Stimulated activated naive CD8-positive, alpha-beta T cell treated with anti-CD3 and anti-CD28 coated beads, Interleukin-15, amount 100 ng/mL, for 72 hours (primary cell): ENCODE measurements around the gene FAM89A.

Experiments
- ATAC-seq: fragments of 150-1000 bp; cut with Tn5 transposase; 2 replicates; pipeline ENCODE4 v1.10.0; 2021; ENCODE audit warnings: mild to moderate bottlenecking, moderate library complexity
- DNase-seq, 2 donors: peaks; one replicate each; pipeline ENCODE4 v3.0.0; 2021 to 2022
- H3K27ac Mint-ChIP-seq, 2 donors: one replicate each; pipeline ENCODE4 v1.8.0; 2022; ENCODE audit warnings: mild to moderate bottlenecking in 2 of 2, mixed read lengths in 2 of 2, moderate library complexity in 2 of 2
- H3K27me3 Mint-ChIP-seq: one replicate; pipeline ENCODE4 v1.8.0; 2022; ENCODE audit warnings: mixed read lengths
- H3K4me1 Mint-ChIP-seq: one replicate; pipeline ENCODE4 v1.8.0; 2022; ENCODE audit warnings: mild to moderate bottlenecking, mixed read lengths
- H3K4me3 Mint-ChIP-seq, 2 donors: one replicate each; pipeline ENCODE4 v1.8.0; 2022; ENCODE audit warnings: mild to moderate bottlenecking in 2 of 2, mixed read lengths in 2 of 2, moderate library complexity in 1 of 2
- H3K9me3 Mint-ChIP-seq, 2 donors: one replicate each; pipeline ENCODE4 v1.8.0; 2022; ENCODE audit warnings: mixed read lengths in 2 of 2

Gene FAM89A

GRCh38 chr1:231040019-231040799 is at the start of gene FAM89A:
FAM89A (minus strand) TSS chr1:231040254; CDS start chr1:231040211, 43 bp downstream.
- peak within 1 kb of the TSS; percentile 83 to 85 for H3K4me3 Mint-ChIP-seq
- H3K27ac Mint-ChIP-seq, result peak within 1 kb of the TSS in 1 of 2 donors; percentile 84
- H3K4me1 Mint-ChIP-seq, result peaks cover 40% of the 10 kb centered on the region
- peaks cover 5 to 9% of the 10 kb centered on the region in 2 donors for H3K9me3 Mint-ChIP-seq
- peak; percentile 75 for ATAC-seq
- peaks cover 14% of the 10 kb centered on the region for H3K27me3 Mint-ChIP-seq
- peak; percentile 58 to 72 for DNase-seq

- no peak overlapping the region for H3K27ac Mint-ChIP-seq
Measured at GRCh38 chr1:231084353-231084752, 44.3 kb upstream of the FAM89A start.

GRCh38 chr1:231079163-231079562 is 39.1 kb upstream of the FAM89A start:
- no peaks in the 10 kb centered on the region for H3K27me3 Mint-ChIP-seq
- no peaks in the 10 kb centered on the region for H3K9me3 Mint-ChIP-seq
- no peak overlapping the region for H3K4me3 Mint-ChIP-seq
- DNase-seq (no peak), ATAC-seq (no peak)
- H3K4me1 Mint-ChIP-seq, result no peaks in the 10 kb centered on the region
- H3K27ac Mint-ChIP-seq, result no peak overlapping the region

More at GRCh38 chr1:231084353-231084752, 44.3 kb upstream of the FAM89A start:
- H3K4me3 Mint-ChIP-seq, result no peak overlapping the region
- ATAC-seq (no peak), DNase-seq (no peak)
- no peaks in the 10 kb centered on the region for H3K9me3 Mint-ChIP-seq
- peaks cover 10% of the 10 kb centered on the region for H3K27me3 Mint-ChIP-seq
- no peaks in the 10 kb centered on the region for H3K4me1 Mint-ChIP-seq

- H3K27ac Mint-ChIP-seq, result no peak overlapping the region
- DNase-seq (no peak), ATAC-seq (no peak)
- no peaks in the 10 kb centered on the region for H3K4me1 Mint-ChIP-seq
- no peaks in the 10 kb centered on the region for H3K27me3 Mint-ChIP-seq
- H3K4me3 Mint-ChIP-seq, result no peak overlapping the region
- no peaks in the 10 kb centered on the region for H3K9me3 Mint-ChIP-seq
Measured at GRCh38 chr1:231078250-231078649, 38.2 kb upstream of the FAM89A start.

- DNase-seq (no peak), ATAC-seq (no peak)
- Mint-ChIP-seq H3K4me3 (no peak overlapping the region), H3K9me3 (no peaks in the 10 kb centered on the region), H3K27me3 (no peaks in the 10 kb centered on the region), H3K27ac (no peak overlapping the region), H3K4me1 (no peaks in the 10 kb centered on the region)
Measured at GRCh38 chr1:231076802-231077201, 36.7 kb upstream of the FAM89A start.

- no peaks in the 10 kb centered on the region for H3K27me3 Mint-ChIP-seq
- no peaks in the 10 kb centered on the region for H3K9me3 Mint-ChIP-seq
- no peak overlapping the region for H3K4me3 Mint-ChIP-seq
- DNase-seq (no peak), ATAC-seq (no peak)
- H3K27ac Mint-ChIP-seq, result no peak overlapping the region
- H3K4me1 Mint-ChIP-seq, result no peaks in the 10 kb centered on the region
Measured at GRCh38 chr1:231075497-231075896, 35.4 kb upstream of the FAM89A start.

- Mint-ChIP-seq H3K27ac (no peak overlapping the region), H3K9me3 (no peaks in the 10 kb centered on the region), H3K4me3 (no peak overlapping the region), H3K4me1 (no peaks in the 10 kb centered on the region), H3K27me3 (no peaks in the 10 kb centered on the region)
- ATAC-seq (no peak), DNase-seq (no peak)
Measured at GRCh38 chr1:231075020-231075419, 35.0 kb upstream of the FAM89A start.

- ATAC-seq (no peak), DNase-seq (no peak)
- H3K4me3 Mint-ChIP-seq, result no peak overlapping the region
- no peaks in the 10 kb centered on the region for H3K9me3 Mint-ChIP-seq
- no peaks in the 10 kb centered on the region for H3K27me3 Mint-ChIP-seq
- no peak overlapping the region for H3K27ac Mint-ChIP-seq
- no peaks in the 10 kb centered on the region for H3K4me1 Mint-ChIP-seq
Measured at GRCh38 chr1:231074046-231074445, 34.0 kb upstream of the FAM89A start.

GRCh38 chr1:231073331-231073730 is 33.3 kb upstream of the FAM89A start:
- Mint-ChIP-seq H3K4me3 (no peak overlapping the region), H3K27me3 (no peaks in the 10 kb centered on the region), H3K9me3 (no peaks in the 10 kb centered on the region), H3K27ac (no peak overlapping the region), H3K4me1 (no peaks in the 10 kb centered on the region)
- DNase-seq (no peak), ATAC-seq (no peak)

- no peak overlapping the region for H3K4me3 Mint-ChIP-seq
- H3K4me1 Mint-ChIP-seq, result no peaks in the 10 kb centered on the region
- H3K27ac Mint-ChIP-seq, result no peak overlapping the region
- no peaks in the 10 kb centered on the region for H3K9me3 Mint-ChIP-seq
- DNase-seq (no peak), ATAC-seq (no peak)
- H3K27me3 Mint-ChIP-seq, result no peaks in the 10 kb centered on the region
Measured at GRCh38 chr1:231072502-231073094, 32.5 kb upstream of the FAM89A start.

GRCh38 chr1:231072041-231072440 is 32.0 kb upstream of the FAM89A start:
- H3K4me3 Mint-ChIP-seq, result no peak overlapping the region
- H3K27ac Mint-ChIP-seq, result peak overlapping the region in 1 of 2 donors; percentile 50
- DNase-seq (no peak), ATAC-seq (no peak)
- H3K27me3 Mint-ChIP-seq, result peaks cover 1% of the 10 kb centered on the region
- H3K4me1 Mint-ChIP-seq, result no peaks in the 10 kb centered on the region
- H3K9me3 Mint-ChIP-seq, result no peaks in the 10 kb centered on the region

GRCh38 chr1:231070758-231071444 is 30.8 kb upstream of the FAM89A start:
- no peak for ATAC-seq
- Mint-ChIP-seq H3K27ac (no peak overlapping the region), H3K4me1 (no peaks in the 10 kb centered on the region), H3K4me3 (no peak overlapping the region), H3K9me3 (no peaks in the 10 kb centered on the region), H3K27me3 (peaks cover 9% of the 10 kb centered on the region)
- DNase-seq, result no peak

- Mint-ChIP-seq H3K27me3 (peaks cover 9% of the 10 kb centered on the region), H3K4me3 (no peak overlapping the region), H3K27ac (no peak overlapping the region), H3K4me1 (no peaks in the 10 kb centered on the region), H3K9me3 (no peaks in the 10 kb centered on the region)
- ATAC-seq (no peak), DNase-seq (no peak)
Measured at GRCh38 chr1:231069333-231069732, 29.3 kb upstream of the FAM89A start.

- Mint-ChIP-seq H3K27ac (peak overlapping the region in 1 of 2 donors; percentile 80), H3K27me3 (peaks cover 9% of the 10 kb centered on the region), H3K4me3 (no peak overlapping the region), H3K4me1 (no peaks in the 10 kb centered on the region), H3K9me3 (no peaks in the 10 kb centered on the region)
- ATAC-seq, result no peak
- no peak for DNase-seq
Measured at GRCh38 chr1:231068762-231069161, 28.7 kb upstream of the FAM89A start.

GRCh38 chr1:231065510-231066241 is 25.6 kb upstream of the FAM89A start:
- H3K4me1 Mint-ChIP-seq, result no peaks in the 10 kb centered on the region
- H3K27me3 Mint-ChIP-seq, result peaks cover 9% of the 10 kb centered on the region
- H3K27ac Mint-ChIP-seq, result no peak overlapping the region
- no peak for ATAC-seq
- no peak for DNase-seq
- H3K4me3 Mint-ChIP-seq, result no peak overlapping the region
- H3K9me3 Mint-ChIP-seq, result no peaks in the 10 kb centered on the region
